GM19463 (cell line): ENCODE data around the gene EHBP1L1.

Experiments
- ATAC-seq: cut with Tn5 transposase; IDR thresholded peaks from one replicate; pipeline ENCODE4 v1.9.1; 2021; ENCODE audit warnings: mild to moderate bottlenecking, moderate library complexity; ENCODE audit not compliant: unreplicated experiment

The EHBP1L1 gene

GRCh38 chr11:65575568-65576231, at the start of gene EHBP1L1:
TSS of gene EHBP1L1 (plus strand) at chr11:65576053. CDS start at chr11:65576303, 250 bp downstream.
- ATAC-seq = peak; percentile 36

GRCh38 chr11:65526744-65527143, 49.1 kb upstream of the EHBP1L1 start:
- no peak for ATAC-seq

- ATAC-seq = no peak
Measured at GRCh38 chr11:65528819-65529350, 47.0 kb upstream of the EHBP1L1 start.

- ATAC-seq = no peak
Measured at GRCh38 chr11:65529475-65530156, 46.2 kb upstream of the EHBP1L1 start.

GRCh38 chr11:65530157-65530496, 45.7 kb upstream of the EHBP1L1 start:
- no peak for ATAC-seq

- ATAC-seq = no peak
Measured at GRCh38 chr11:65532388-65533064, 43.3 kb upstream of the EHBP1L1 start.

GRCh38 chr11:65535102-65535501, 40.8 kb upstream of the EHBP1L1 start:
- no peak for ATAC-seq

GRCh38 chr11:65536412-65537295, 39.2 kb upstream of the EHBP1L1 start:
- ATAC-seq = no peak

- no peak for ATAC-seq
Measured at GRCh38 chr11:65537296-65537597, 38.6 kb upstream of the EHBP1L1 start.

- no peak for ATAC-seq
Measured at GRCh38 chr11:65537620-65538231, 38.1 kb upstream of the EHBP1L1 start.

GRCh38 chr11:65538232-65538914, 37.5 kb upstream of the EHBP1L1 start:
- no peak for ATAC-seq

- no peak for ATAC-seq
Measured at GRCh38 chr11:65538915-65539743, 36.7 kb upstream of the EHBP1L1 start.

- peak; percentile 54 for ATAC-seq
Measured at GRCh38 chr11:65539744-65540289, 36.0 kb upstream of the EHBP1L1 start.

- peak; percentile 75 for ATAC-seq
Measured at GRCh38 chr11:65540290-65541092, 35.4 kb upstream of the EHBP1L1 start.

- no peak for ATAC-seq
Measured at GRCh38 chr11:65541093-65541982, 34.5 kb upstream of the EHBP1L1 start.

- ATAC-seq = no peak
Measured at GRCh38 chr11:65542738-65543390, 33.0 kb upstream of the EHBP1L1 start.

- no peak for ATAC-seq
Measured at GRCh38 chr11:65545853-65546216, 30.0 kb upstream of the EHBP1L1 start.
